ENCODE data around the gene CLCA2.

DNA sequence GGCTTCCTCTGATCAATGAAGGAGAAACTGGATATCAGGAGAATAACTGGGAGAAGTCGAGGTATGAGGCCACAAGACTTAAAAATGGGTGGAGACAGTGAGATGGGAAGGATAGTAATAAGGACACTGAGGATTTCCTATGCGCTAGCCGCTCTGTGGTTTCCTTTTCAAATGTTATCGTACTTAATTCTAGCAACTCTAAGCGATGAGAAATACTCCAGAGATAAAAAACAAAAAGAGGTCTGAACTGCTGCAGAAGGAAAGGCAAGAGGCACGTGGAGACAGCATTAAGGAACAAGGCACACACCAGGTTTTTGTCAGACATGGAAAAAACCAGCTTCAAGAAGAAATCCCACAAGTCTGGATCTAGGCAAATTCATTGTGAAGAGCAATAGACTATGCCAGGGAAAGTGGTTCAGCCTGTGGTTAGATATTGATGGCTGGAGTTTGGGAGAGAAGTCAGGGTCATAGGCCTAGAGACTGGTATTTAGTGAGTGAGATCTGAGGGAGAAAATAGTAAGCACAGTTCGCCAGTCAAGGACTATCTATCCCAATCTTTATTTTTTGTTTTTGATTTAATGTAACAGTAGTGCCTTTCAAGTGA, 5.3 kb downstream of the CLCA2 start:
- TF ChIP-seq, protein P1, sequence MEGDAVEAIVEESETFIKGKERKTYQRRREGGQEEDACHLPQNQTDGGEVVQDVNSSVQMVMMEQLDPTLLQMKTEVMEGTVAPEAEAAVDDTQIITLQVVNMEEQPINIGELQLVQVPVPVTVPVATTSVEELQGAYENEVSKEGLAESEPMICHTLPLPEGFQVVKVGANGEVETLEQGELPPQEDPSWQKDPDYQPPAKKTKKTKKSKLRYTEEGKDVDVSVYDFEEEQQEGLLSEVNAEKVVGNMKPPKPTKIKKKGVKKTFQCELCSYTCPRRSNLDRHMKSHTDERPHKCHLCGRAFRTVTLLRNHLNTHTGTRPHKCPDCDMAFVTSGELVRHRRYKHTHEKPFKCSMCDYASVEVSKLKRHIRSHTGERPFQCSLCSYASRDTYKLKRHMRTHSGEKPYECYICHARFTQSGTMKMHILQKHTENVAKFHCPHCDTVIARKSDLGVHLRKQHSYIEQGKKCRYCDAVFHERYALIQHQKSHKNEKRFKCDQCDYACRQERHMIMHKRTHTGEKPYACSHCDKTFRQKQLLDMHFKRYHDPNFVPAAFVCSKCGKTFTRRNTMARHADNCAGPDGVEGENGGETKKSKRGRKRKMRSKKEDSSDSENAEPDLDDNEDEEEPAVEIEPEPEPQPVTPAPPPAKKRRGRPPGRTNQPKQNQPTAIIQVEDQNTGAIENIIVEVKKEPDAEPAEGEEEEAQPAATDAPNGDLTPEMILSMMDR (IDR thresholded peaks at IDR 0.05): no peak
- TF ChIP-seq POLR2A (IDR thresholded peaks at IDR 0.05): no peak

All from Peyer's patch (tissue), 4 donors.